ENCODE results near the gene AGO1.

- no peak for TF ChIP-seq CTCF (IDR thresholded peaks at IDR 0.05)
- TF ChIP-seq POLR2AphosphoS5 (IDR thresholded peaks at IDR 0.05) = no peak
- no peak for TF ChIP-seq POLR2A (IDR thresholded peaks at IDR 0.05)
- TF ChIP-seq EP300 (IDR thresholded peaks at IDR 0.05) = no peak
Measured at GRCh38 chr1:35863881-35864625, 19.0 kb upstream of the AGO1 start.
